NK-92 (cell line): Measurements from ENCODE around the gene AWAT2.

Experiments
- DNase-seq: peaks from one replicate; lab custom pipeline; 2025; ENCODE audit not compliant: unreplicated experiment; lab: John Stamatoyannopoulos, UW

AWAT2 gene

GRCh38 chrX:70042399-70043371 is 7.1 kb downstream of the AWAT2 start:
- DNase-seq = no peak

- no peak for DNase-seq
These were observed 7.7 kb downstream of the AWAT2 start for GRCh38 chrX:70041993-70042392.

GRCh38 chrX:70039758-70040157 is 10.0 kb downstream of the AWAT2 start:
- no peak for DNase-seq

GRCh38 chrX:70038951-70039350 is 10.8 kb downstream of the AWAT2 start:
- no peak for DNase-seq

GRCh38 chrX:70038515-70038914 is 11.2 kb downstream of the AWAT2 start:
- no peak for DNase-seq

- no peak for DNase-seq
These were observed 15.1 kb downstream of the AWAT2 start for GRCh38 chrX:70034646-70035045.

- DNase-seq = no peak
These were observed 16.2 kb downstream of the AWAT2 start for GRCh38 chrX:70033348-70034051.

- no peak for DNase-seq
These were observed 16.9 kb downstream of the AWAT2 start for GRCh38 chrX:70032792-70033191.

- DNase-seq = no peak
These were observed 19.4 kb downstream of the AWAT2 start for GRCh38 chrX:70030301-70030767.

GRCh38 chrX:70029863-70030262 is 19.9 kb downstream of the AWAT2 start:
- no peak for DNase-seq

GRCh38 chrX:70026851-70027200 is 22.9 kb downstream of the AWAT2 start:
- no peak for DNase-seq

GRCh38 chrX:70026112-70026850 is 23.5 kb downstream of the AWAT2 start:
- DNase-seq = no peak

GRCh38 chrX:70025464-70025863 is 24.3 kb downstream of the AWAT2 start:
- DNase-seq = no peak

- DNase-seq = no peak
These were observed 27.1 kb downstream of the AWAT2 start for GRCh38 chrX:70022616-70023015.

- DNase-seq = no peak
These were observed 33.2 kb downstream of the AWAT2 start for GRCh38 chrX:70016513-70016912.

- DNase-seq = no peak
These were observed 36.0 kb downstream of the AWAT2 start for GRCh38 chrX:70013466-70014381.

- DNase-seq = no peak
These were observed 37.0 kb downstream of the AWAT2 start for GRCh38 chrX:70012756-70013155.

- no peak for DNase-seq
These were observed 39.8 kb downstream of the AWAT2 start for GRCh38 chrX:70009970-70010369.

GRCh38 chrX:70009049-70009448 is 40.7 kb downstream of the AWAT2 start:
- DNase-seq = no peak

- DNase-seq = no peak
These were observed 41.8 kb downstream of the AWAT2 start for GRCh38 chrX:70007946-70008345.
